ENCODE measurements around the gene CNGA1. TPM values are rescaled to one million over a fixed set of nuclear protein-coding genes. Genes with fewer than 3 reads are reported as not detected.
"Not testable (repeated sequence)": the region's sequence is repeated elsewhere in the genome, so short reads cannot be mapped to it uniquely, and the experiment has no call there.

The CNGA1 gene
- total and polyA plus RNA-seq, 2 donors (not counting 3 experiments of a cell fraction or from before 2014, with no cell fraction given), result not detected

DNA sequence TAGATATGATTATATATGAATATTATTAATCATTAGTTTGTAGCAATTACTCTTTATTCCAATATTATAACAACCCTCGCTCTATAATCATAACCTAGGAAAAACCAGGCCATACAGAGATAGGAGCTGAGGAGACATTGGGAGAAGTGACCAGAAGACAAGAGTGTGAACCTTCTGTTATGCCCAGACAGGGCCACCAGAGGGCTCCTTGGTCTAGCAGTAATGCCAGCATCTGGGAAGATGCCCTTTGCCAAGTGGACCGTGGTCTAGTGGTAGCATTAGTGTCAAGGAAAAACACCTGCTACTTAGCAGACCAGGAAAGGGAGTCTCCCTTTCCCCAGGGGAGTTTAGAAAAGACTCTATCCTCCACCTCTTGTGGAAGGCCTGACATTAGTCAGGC is 12.9 kb downstream of the CNGA1 start:
- H3K27me3 ChIP-seq (ENCODE audit: control insufficient read depth in 2 of 2, insufficient read depth in 2 of 2, low read length in 2 of 2); H3K4me1 ChIP-seq (ENCODE audit: control insufficient read depth, extremely low read depth, insufficient read depth, low read length); H3K9me1 ChIP-seq (replicated peaks; ENCODE audit: control insufficient read depth, extremely low read depth, insufficient read depth, low read length); dilution Hi-C loops (cut with MboI; ENCODE audit: extremely low pct_ligation_motif_present, low sequenced_read_pairs); H3K27ac ChIP-seq (ENCODE audit: insufficient read depth, low read depth, low read length); H3K4me2 ChIP-seq (ENCODE audit: insufficient read depth, low read length); H3K9me3 ChIP-seq (replicated peaks; ENCODE audit: control insufficient read depth, insufficient read depth, low read length); H3K4me3 ChIP-seq (replicated peaks in 1 of 3; ENCODE audit: insufficient read depth in 1 of 3, low read depth in 1 of 3, low read length in 3 of 3); BruUV-seq (replicated peaks); POLR2A ChIA-PET; H2AFZ ChIP-seq (ENCODE audit: low read depth, low read length); H3K36me3 ChIP-seq (ENCODE audit: control insufficient read depth in 2 of 2, extremely low read depth in 1 of 2, insufficient read depth in 2 of 2, low read length in 2 of 2); H3K79me2 ChIP-seq (ENCODE audit: control insufficient read depth, insufficient read depth, low read length); H4K20me1 ChIP-seq (replicated peaks; ENCODE audit: control insufficient read depth, extremely low read depth, insufficient read depth, low read length); H3K9ac ChIP-seq (replicated peaks; ENCODE audit: extremely low read depth, insufficient read depth, low read length): not testable (repeated sequence)
- peak; percentile 18 for DNase-seq (ENCODE audit: low read depth, low spot score)
- peak; percentile 21 to 44 for TF ChIP-seq CTCF (IDR thresholded peaks at IDR 0.05; ENCODE audit: extremely low read depth in 1 of 2, insufficient read depth in 1 of 2, low read depth in 1 of 2, low read length in 2 of 2)
- FAIRE-seq, result peak; percentile 44
- intact Hi-C loops (cut with micrococcal nuclease), result loop anchor here (1.0 kb wide), 3 partner anchors 84 to 138 kb away; no protein-coding TSS in a partner anchor
- CTCF ChIA-PET, result interaction anchor here (0.6 to 3.5 kb wide), 14 partner anchors 9 to 138 kb away, joined by 3 to 57 read pairs (median 5); no protein-coding TSS in a partner anchor

- H3K79me2 ChIP-seq (ENCODE audit: control insufficient read depth, insufficient read depth, low read length), result no peaks in the 10 kb centered on the region
- ChIA-PET POLR2A (no interaction called here), CTCF (interaction anchor here (0.7 to 3.5 kb wide), 7 partner anchors 8 to 166 kb away, joined by 3 to 57 read pairs (median 5); no protein-coding TSS in a partner anchor)
- TF ChIP-seq FOS (IDR thresholded peaks at IDR 0.05; ENCODE audit: borderline replicate concordance, insufficient read depth, low read length), result no peak
- TF ChIP-seq MYC (IDR thresholded peaks at IDR 0.05; ENCODE audit: low read depth, low read length), result no peak
- TF ChIP-seq EZH2 (IDR thresholded peaks at IDR 0.05; ENCODE audit: borderline replicate concordance, low read depth, low read length, severe bottlenecking), result no peak
- H4K20me1 ChIP-seq (replicated peaks; ENCODE audit: control insufficient read depth, extremely low read depth, insufficient read depth, low read length), result no peaks in the 10 kb centered on the region
- no peak overlapping the region for H3K4me3 ChIP-seq (replicated peaks in 1 of 3; ENCODE audit: insufficient read depth in 1 of 3, low read depth in 1 of 3, low read length in 3 of 3)
- H3K27me3 ChIP-seq (ENCODE audit: control insufficient read depth in 2 of 2, insufficient read depth in 2 of 2, low read length in 2 of 2), result no peaks in the 10 kb centered on the region
- H3K9ac ChIP-seq (replicated peaks; ENCODE audit: extremely low read depth, insufficient read depth, low read length), result no peak overlapping the region
- BruUV-seq (replicated peaks), result no TSS peak
- H3K36me3 ChIP-seq (ENCODE audit: control insufficient read depth in 2 of 2, extremely low read depth in 1 of 2, insufficient read depth in 2 of 2, low read length in 2 of 2), result no peaks in the 10 kb centered on the region
- H3K27ac ChIP-seq (ENCODE audit: insufficient read depth, low read depth, low read length), result no peak overlapping the region
- no peak for DNase-seq (ENCODE audit: low read depth, low spot score)
- dilution Hi-C loops (cut with MboI; ENCODE audit: extremely low pct_ligation_motif_present, low sequenced_read_pairs) (no loop called here), intact Hi-C loops (cut with micrococcal nuclease) (no loop called here)
- H3K9me1 ChIP-seq (replicated peaks; ENCODE audit: control insufficient read depth, extremely low read depth, insufficient read depth, low read length), result no peaks in the 10 kb centered on the region
- no peaks in the 10 kb centered on the region for H3K9me3 ChIP-seq (replicated peaks; ENCODE audit: control insufficient read depth, insufficient read depth, low read length)
- H3K4me2 ChIP-seq (ENCODE audit: insufficient read depth, low read length), result no peak overlapping the region
- no peak for FAIRE-seq
- H3K4me1 ChIP-seq (ENCODE audit: control insufficient read depth, extremely low read depth, insufficient read depth, low read length), result no peaks in the 10 kb centered on the region
- H2AFZ ChIP-seq (ENCODE audit: low read depth, low read length), result no peak overlapping the region
Measured at GRCh38 chr4:48002267-48002666, 14.2 kb downstream of the CNGA1 start.
